Limb (tissue), 2 donors: ENCODE results near the gene FZR1.

Source experiments
- DNase-seq, 2 donors: peaks; one replicate each; pipeline ENCODE4 v3.0.0-alpha.2; 2016; ENCODE audit errors: extremely low spot score in 2 of 2

The FZR1 gene

DNA sequence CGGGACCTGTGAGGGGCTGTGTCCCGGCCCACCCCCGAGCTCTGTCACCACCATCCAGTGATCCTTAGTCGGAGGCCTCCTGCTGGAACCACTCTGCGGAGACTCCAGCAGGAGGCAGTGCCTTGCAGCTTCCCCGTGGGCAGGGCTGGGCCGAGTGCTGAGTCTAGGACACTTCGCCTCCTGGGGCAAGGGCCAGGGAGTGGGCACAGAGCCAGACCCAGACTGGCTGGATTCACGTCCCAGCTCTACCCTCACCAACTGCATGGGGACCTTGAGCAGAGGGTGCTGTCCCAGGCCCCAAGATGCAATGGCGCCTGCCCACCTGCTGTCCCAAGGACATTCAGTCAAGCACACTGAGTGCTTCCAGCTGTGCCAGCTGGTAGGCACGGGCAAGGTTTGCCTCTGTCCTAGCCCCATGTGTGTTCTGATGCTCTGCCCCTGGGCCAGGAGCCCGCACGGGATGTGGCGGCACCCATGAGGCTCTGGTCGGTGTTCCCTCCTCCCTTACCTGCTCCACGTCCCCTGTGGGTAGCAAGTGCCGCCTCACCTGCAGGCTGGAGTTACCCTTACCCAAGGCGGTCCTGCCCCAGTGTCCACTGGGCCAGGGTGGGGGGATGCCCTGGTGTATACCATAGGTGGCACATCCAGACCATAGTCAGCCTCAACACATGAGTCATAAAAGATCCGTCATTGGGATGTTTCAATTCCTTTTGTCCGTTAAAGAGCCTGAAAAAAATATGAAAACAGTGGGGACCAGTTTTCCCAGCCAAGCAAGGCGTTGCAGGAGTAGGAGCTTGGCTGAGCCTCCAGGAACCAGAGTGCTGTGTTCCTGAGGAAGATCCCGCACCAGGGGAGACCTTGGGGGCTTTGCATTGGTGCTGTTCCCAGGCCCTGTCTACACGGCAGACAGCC lies 7.4 kb downstream of the FZR1 start:
- no peak for DNase-seq

GRCh38 chr19:3514930-3515329 lies 8.8 kb downstream of the FZR1 start:
- DNase-seq, result no peak

DNA sequence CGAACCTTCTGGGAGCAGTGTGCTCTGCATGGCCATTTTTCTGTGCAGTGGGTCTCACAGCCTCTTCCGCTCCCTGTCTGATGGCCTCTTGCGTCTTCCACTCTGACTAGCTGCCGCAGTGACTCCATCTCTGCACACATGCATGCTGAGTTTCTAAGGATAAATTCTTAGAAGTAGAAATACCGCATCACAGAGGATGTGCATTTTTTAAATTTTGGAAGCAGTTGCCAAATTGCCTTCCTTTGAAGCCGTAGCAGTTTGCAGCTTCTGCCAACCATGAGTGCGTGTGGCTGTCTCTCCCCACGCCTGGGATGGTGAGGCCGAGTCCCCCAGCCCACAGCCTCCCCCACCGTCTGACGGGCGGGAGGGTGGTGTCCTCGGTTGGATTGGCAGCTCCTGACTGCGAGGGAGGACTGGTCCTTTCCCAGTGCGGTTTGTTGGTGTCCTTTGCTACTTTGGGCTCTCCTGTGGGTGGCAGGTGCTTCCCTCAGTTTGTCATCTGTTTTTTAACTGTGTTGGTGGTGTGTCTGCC lies 9.8 kb downstream of the FZR1 start:
- peak in 1 of 2 donors; percentile 25 for DNase-seq

DNA sequence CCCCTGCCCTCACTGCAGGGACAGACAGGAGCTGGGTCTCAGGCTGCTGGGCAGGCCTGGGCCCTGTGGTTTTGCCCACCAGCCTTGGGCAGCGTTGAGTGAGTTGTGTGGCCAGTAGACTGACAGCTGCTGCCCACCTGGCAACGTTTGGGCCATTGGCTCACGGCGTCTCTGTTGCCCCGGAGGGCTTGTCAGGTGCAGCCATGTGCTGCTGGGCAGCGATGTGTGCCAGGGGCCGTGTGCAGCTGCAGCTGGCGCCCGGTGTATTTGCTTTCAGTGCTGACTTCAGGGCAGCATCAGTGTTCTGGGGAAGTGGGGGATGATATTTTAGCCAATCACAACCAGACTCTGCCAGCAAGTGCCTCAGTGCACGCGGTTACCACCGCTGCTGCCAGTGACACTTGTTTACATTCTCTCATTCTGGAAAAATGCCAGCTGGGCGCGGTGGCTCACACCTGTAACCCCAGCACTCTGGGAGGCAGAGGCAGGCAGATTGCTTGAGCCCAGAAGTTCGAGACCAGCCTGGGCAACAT lies 10.6 kb downstream of the FZR1 start:
- peak in 1 of 2 donors; percentile 31 for DNase-seq

GRCh38 chr19:3517638-3518037 lies 11.5 kb downstream of the FZR1 start:
- no peak for DNase-seq

DNA sequence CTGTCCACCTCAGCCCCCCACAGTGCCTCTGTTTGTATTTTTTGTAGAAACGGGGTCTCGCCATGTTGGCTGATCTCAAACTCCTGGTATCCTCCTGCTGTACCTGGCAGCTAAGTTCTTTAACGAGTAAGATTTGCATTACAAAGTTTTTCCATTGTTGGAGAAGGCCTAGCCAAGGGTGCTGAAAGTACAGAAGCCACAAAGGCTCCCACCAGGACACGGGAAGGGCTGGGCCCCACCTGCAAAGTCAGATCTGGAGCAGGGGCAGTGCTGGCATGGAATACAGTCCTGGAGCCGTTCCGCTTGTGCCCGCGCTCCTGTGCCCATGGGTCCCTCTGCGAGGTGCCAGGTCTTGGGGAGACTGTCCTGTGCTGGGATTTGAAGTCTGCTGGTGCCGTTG lies 12.1 kb downstream of the FZR1 start:
- no peak for DNase-seq

DNA sequence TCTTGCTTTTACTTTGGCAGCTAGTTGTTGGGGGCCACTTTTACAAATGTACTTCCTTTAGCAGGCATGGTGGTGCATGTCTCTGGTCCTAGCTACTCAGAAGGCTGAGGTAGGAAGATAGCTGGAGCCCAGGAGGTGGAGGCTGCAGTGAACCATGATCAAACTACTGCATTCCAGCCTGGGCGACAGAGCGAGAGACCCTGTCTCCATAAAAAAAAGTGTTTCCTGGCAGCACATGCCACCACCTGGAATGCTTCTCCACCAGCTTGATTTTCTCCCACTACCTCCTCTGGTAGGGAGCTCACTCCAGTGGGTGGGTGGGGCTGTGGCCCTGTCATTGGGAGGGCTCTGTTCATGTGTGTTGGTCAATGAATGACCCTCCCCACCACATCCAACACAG lies 12.5 kb downstream of the FZR1 start:
- DNase-seq, result no peak

DNA sequence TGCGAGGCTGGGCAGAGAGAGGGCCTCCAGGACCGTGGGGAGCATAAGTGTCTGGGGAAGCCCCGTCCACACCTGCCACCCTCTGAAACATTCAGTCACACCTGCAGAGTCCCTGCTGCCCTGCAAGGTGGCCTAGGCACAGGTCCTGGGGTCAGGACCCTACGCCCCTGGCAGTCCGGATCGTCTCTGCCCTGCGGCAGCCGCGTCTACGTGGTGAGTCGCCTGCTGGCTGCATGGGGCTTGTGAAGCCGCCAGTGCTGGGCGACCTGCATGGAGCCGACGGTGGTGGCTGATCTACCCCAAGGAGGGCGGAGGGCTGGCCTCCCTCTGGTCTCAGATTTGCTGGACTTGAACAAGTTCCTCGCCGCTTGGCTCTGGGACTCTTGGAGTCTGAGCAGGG lies 13.0 kb downstream of the FZR1 start:
- DNase-seq, result peak in 1 of 2 donors; percentile 22

GRCh38 chr19:3520166-3521103 lies 14.3 kb downstream of the FZR1 start:
- DNase-seq, result peak in 1 of 2 donors; percentile 33

- no peak for DNase-seq
Observed at GRCh38 chr19:3521104-3521445, 15.0 kb downstream of the FZR1 start.

GRCh38 chr19:3522421-3523360 lies 16.6 kb downstream of the FZR1 start:
- DNase-seq, result no peak

DNA sequence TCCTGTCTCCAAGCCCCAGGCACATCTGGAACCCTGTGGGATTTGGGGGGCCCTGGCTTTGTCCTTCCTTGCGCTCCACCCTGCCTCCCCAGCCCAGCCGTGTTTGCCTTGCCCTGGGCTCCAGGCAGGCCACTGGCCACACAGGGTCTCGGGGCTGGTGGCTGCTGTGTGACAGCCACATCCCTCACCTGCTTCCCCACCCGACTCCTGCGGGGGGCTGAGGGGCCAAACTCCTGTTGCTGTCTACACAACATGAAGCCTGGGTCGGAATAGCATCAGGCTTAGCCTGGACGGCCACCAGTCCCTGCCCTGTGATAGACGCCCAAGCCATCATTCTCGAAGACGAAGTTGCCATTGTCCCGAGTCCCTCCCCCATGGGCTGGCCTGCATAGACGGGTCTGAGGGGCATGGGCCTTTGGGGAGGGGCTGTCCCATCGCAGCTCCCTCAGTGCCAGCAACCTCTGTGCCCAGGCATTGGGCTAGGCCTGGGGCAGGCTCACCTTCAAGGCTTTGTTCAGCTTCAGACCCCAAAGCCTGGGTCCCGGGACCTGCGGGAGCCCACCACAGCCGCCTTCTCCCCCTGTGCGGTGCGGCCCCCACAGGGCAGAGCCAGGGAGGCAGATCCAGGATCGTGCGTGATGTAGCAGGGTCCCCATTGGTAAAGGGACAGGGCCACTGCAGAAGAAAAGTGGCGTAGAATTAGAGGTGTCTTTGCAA lies 17.4 kb downstream of the FZR1 start:
- no peak for DNase-seq

DNA sequence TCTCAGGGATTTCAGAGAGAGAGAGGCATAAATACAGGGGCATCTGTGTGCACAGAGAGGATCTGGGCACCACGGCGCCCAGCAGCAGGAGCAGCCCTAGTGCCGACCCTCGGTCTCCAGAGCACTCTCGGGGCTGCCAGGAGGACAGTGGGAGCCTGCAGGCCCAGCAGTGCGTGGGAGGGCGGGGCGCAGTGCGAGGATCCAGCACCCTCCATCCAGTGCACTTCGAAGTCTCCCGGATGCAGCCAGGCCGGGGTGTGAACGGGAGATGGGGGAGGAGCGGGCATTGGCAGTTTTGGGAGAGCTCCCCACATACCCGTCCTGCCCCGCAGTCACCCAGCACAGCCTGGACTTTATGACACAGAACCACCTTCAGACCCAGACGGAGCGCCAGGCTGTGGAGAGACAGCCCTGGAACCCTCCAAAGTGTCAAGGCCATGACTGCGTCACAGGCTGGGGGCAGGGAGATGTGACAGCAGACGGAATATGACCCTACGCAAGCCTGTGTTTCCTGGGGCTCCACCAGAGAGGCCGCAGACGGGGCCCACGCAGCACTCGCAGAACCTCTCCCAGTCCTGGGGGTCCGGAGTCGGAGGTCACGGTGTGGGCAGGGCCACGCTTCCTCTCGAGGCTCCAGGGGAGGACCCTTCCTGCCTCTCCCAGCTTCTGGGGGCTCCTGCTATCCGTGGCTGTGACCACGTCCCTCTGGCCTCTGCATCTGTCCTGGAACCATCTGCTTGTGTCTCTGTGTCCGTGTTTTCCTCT lies 18.1 kb downstream of the FZR1 start:
- peak in 1 of 2 donors; percentile 24 for DNase-seq

DNA sequence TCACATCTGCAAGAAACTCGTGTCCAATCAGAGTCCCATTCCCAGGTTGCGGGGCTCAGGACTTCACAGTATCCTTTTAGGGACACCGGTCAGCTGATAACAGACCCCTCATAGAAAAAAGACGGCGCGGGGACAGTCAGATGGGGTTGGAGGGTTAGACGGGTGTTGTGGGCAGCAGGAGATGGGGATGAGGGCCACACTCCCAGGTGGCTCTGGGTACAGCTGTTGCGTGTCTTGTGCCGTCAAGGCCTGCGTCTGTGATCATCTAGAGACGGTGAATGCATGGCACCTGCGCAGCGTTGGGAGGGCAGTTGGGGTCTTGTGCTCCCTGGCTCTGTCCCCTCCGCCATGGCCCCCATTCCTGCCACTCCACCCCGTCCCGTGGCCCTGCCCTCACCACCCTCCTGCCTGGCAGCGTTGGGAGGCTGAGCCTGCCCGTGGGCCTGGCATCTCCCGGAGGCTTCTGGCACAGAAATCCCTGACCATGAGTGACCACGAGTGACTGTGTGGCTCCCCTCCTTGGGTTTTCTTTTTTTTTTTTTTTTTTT lies 18.9 kb downstream of the FZR1 start:
- DNase-seq, result no peak

- peak in 1 of 2 donors; percentile 31 for DNase-seq
Observed at GRCh38 chr19:3526507-3527237, 20.6 kb downstream of the FZR1 start.

DNA sequence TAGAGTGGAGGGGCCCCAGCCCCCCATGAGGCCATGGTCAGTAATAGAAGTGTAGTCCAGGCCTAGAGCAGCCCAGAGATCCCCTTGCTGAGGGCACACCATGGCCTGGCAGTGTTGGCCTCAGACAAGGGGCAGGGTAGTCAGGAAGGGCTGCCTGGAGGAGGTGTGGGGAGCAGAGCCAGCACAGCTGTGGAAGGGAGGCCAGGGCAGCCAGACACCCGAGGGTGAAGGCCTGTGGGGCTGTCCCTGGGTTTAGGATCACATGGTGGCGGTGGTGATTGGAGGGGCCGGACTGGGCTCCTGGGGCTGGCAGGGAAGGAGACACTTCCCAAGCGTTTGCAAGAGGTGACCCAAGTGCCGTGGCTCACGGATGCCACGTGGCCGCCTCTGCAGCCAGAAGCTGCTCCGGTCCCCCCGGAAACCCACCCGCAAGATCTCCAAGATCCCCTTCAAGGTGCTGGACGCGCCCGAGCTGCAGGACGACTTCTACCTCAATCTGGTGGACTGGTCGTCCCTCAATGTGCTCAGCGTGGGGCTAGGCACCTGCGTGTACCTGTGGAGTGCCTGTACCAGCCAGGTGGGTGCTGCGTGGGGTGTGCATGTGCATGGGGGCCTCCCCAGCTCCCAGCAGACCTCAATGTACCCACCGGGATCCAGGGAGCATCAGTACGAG lies 21.3 kb downstream of the FZR1 start:
- peak in 1 of 2 donors; percentile 21 for DNase-seq

- peak in 1 of 2 donors; percentile 23 for DNase-seq
Observed at GRCh38 chr19:3528080-3528479, 22.0 kb downstream of the FZR1 start.
